GM21390 (cell line): Measurements from ENCODE around the gene APLP2.

Experiments used
- ATAC-seq: cut with Tn5 transposase; IDR thresholded peaks from one replicate; pipeline ENCODE4 v1.9.1; 2021; ENCODE audit not compliant: unreplicated experiment

The APLP2 gene

DNA sequence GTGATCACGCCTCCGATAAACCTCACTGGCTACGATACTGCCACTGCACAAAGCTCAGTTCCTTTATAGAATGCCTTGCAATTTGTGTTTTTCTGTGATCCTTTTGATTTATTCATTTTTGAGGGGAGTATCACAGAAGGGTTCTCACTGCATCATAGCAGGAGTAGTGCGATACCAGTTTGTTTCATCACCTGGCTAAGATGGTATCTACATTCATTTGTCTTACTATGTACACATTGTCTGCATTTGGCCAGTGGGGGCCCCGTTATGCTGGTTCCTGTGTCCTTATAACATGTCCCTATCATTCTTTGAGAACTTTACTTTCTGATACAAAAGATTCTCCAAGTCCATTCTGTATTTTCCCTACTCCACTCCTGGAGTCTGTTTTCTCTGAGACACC is 44.6 kb downstream of the APLP2 start:
- no peak for ATAC-seq

DNA sequence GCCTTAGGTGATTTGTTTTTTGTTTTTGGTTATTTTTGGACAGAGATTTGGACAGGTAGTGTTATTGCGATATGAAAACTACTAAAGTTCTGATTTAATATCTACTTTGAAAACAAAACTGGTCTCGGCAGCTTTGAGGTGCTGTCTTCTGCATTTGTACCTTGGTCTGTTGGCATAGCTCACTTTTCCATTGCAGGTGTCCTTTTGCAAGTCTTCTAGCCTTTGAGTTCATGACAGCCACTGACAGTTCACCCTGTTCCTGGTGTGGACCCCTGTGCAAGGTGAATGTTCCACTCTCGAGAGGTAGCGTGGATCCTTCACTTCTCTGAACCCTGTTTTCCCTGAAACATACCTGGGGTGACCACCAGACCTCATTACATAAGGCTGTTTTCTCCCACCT is 45.0 kb downstream of the APLP2 start:
- ATAC-seq = no peak

GRCh38 chr11:130115218-130115617 is 45.5 kb downstream of the APLP2 start:
- ATAC-seq = no peak

DNA sequence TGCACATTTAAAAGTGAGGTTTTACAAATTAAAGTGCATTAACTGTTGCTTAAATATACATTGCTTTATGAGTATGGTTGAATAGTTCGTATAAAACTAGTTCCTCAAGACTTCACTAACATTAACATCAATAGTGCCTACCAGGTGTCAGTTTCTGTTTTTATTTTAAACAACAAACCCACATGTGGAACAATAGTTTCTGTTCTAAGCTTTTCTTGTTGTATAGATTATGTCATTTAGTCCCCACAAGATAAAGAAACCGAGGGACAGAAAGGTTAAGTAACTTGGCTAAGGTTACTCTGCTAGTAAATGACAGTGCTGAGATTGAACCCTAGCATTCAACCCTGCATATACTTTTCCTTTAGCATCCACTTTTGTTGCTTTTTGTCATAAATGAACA is 48.5 kb downstream of the APLP2 start:
- peak; percentile 93 for ATAC-seq

GRCh38 chr11:130118636-130119387 is 49.1 kb downstream of the APLP2 start:
- ATAC-seq = peak; percentile 54

GRCh38 chr11:130120045-130120444 is 50.4 kb downstream of the APLP2 start:
- no peak for ATAC-seq

DNA sequence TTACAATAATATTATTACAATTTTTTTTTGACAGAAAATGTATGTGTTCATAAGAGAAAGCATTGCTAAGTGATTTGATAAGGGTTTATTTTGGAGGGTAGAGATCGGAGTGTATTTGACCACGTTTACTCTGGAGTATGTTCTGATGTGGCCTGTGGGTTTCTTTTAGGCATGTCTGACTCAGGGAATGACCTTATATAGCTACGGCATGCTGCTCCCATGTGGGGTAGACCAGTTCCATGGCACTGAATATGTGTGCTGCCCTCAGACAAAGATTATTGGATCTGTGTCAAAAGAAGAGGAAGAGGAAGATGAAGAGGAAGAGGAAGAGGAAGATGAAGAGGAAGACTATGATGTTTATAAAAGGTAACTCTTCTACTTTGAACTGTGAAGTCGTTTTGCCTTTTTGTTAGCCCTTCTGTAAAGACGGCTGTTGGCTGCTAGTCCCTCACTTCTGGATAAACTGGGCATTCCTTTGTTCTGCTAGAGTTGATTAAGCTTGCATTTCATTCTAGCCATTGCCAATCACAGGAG is 51.8 kb downstream of the APLP2 start:
- ATAC-seq = no peak

DNA sequence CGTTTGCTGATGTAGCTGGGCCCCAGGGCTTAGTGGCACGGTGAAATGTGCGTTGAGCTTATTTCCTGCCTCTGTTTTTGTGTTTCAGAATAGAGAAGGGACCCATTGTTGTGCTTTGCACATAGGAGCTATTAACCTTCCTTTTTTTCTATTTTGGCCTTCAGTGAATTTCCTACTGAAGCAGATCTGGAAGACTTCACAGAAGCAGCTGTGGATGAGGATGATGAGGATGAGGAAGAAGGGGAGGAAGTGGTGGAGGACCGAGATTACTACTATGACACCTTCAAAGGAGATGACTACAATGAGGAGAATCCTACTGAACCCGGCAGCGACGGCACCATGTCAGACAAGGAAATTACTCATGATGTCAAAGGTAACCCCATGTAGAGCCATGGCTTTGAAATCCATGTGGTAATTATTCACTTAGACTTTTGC is 52.5 kb downstream of the APLP2 start:
- no peak for ATAC-seq

DNA sequence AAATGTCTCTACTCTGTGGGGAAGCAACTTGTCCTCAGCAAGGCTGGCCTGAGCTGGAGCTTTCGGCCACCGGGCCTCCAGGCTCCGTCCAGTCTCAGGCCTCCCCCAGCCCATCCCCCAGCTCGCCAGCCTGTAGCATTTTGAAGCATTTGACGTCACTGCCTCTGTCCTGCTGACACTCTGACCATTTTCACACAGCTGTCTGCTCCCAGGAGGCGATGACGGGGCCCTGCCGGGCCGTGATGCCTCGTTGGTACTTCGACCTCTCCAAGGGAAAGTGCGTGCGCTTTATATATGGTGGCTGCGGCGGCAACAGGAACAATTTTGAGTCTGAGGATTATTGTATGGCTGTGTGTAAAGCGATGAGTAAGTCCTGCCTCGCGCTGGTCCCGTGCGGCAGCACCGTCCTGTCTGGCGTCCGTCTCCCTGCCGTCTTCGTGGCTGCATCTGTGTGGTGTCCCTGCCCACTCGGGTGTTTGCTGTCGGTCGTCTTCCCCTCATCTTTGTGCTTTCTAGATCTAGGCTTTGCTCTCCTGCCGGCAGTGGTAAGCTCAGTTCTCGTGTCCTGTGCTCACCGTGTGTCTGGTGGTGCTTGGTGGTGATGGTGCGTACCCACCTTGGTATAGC is 53.8 kb downstream of the APLP2 start:
- no peak for ATAC-seq

GRCh38 chr11:130124096-130124495 is 54.4 kb downstream of the APLP2 start:
- ATAC-seq = no peak

DNA sequence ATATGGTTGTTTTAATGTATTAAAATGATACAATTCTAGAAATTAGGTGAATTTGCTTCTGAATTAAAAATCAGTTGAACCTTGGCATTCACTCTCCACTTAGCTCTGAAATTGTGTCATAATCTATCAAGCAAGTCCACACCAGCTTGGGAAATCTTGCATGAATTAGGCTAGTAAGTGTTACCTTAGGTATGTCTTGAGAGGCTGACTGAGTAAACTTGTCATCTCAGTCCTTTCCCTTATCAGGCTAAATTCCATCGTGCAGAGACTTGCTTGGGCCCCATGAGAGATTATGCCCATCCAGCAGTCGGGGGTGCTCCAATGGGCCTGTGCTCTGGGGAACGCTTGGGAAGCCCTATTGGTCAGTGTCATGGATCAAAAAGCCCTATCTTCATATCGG is 55.9 kb downstream of the APLP2 start:
- no peak for ATAC-seq

DNA sequence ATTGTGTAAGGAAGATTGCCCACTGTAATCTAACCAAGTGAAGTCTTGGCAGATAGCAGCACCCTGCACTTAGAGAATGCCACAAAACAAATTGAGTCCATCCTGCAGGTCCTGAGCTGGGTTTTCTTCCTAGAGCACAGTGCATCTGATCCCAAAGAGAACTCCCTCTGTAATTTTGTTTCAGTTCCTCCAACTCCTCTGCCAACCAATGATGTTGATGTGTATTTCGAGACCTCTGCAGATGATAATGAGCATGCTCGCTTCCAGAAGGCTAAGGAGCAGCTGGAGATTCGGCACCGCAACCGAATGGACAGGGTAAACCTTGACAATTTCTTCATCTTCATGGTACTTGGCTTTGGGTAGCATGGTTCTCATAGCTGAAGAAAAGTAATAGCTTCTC is 56.8 kb downstream of the APLP2 start:
- no peak for ATAC-seq

- no peak for ATAC-seq
These were observed 57.8 kb downstream of the APLP2 start for GRCh38 chr11:130127509-130127908.

GRCh38 chr11:130128626-130129025 is 58.9 kb downstream of the APLP2 start:
- no peak for ATAC-seq

- ATAC-seq = no peak
These were observed 60.2 kb downstream of the APLP2 start for GRCh38 chr11:130129922-130130321.

GRCh38 chr11:130131961-130132850 is 62.5 kb downstream of the APLP2 start:
- peak; percentile 94 for ATAC-seq

- no peak for ATAC-seq
These were observed 64.0 kb downstream of the APLP2 start for GRCh38 chr11:130133716-130134115.

GRCh38 chr11:130136107-130136506 is 66.4 kb downstream of the APLP2 start:
- ATAC-seq = no peak

GRCh38 chr11:130137999-130138398 is 68.3 kb downstream of the APLP2 start:
- ATAC-seq = no peak

DNA sequence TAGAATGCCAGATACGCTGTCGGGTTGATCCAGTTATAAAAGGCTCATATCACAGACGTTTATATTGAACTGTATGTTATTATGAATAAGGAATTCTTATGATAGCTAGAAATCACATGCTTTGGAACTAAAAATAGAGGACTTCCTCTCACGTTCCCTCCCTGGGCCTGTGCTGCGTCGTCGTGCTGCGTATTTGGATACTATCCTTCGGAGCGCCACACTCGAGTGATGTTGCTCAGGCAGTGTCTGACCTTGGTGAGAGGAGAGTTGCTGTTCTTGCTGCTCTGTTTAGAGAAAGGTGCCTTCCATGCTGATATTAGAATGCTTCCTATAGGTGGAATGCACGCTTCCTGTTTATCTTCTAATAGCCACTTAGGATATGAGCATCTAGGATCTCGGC is 69.7 kb downstream of the APLP2 start:
- no peak for ATAC-seq

DNA sequence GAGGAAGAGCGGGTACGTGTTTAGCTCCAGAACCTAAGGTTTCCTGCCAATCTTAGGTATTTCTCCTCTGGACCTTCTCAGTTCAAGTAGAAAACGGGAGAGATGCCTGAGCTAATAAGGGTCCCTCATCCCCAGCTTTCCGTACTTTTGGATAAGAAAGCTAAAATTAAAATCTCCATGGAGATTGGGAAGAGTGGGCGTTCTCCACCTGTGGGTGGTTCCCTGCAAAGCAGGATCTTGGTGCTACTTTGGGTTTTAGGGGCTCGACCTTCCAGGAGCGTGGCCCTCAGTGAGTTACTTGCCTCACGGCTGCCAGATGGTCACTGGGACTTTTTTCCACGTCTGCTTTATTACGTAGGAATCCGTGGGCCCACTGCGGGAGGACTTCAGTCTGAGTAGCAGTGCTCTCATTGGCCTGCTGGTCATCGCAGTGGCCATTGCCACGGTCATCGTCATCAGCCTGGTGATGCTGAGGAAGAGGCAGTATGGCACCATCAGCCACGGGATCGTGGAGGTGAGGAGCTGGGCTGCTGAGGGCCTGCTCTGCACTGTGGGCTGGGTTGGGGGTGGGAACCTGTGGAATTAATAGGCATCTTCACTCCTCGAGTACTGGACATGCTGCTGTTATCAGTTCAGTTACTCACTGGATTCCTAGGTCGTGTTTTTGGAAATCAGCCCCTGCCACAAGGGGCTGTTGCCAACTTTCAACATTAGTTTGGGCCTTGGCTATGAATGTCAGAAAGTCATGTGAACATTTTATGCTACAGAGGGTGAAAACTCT is 72.1 kb downstream of the APLP2 start:
- no peak for ATAC-seq
